Neuronal stem cell (in vitro differentiated cells): Measurements from ENCODE around the gene SET.
"Not testable (repeated sequence)": the region's sequence is repeated elsewhere in the genome, so short reads cannot be mapped to it uniquely, and the experiment has no call there.

ENCODE experiments used
- DNase-seq: peaks from one replicate; pipeline ENCODE4 v3.0.0-alpha.2; 2013; ENCODE audit warnings: low spot score
- H2AFZ ChIP-seq: one replicate; pipeline ENCODE4 v1.6.1; 2013; ENCODE audit warnings: mild to moderate bottlenecking, low read length, inconsistent platforms
- H2AK5ac ChIP-seq: 2 replicates; pipeline ENCODE4 v1.6.1; 2013; ENCODE audit warnings: low read depth, mild to moderate bottlenecking, inconsistent platforms, low read length, moderate library complexity, mixed read lengths
- H2BK120ac ChIP-seq: 2 replicates; pipeline ENCODE4 v1.6.1; 2013; ENCODE audit warnings: low read depth, mild to moderate bottlenecking, inconsistent platforms, low read length, moderate library complexity, mixed read lengths
- H2BK12ac ChIP-seq: one replicate; pipeline ENCODE4 v1.6.1; 2013; ENCODE audit warnings: low read length, inconsistent platforms
- H2BK15ac ChIP-seq: 2 replicates; pipeline ENCODE4 v1.6.1; 2013; ENCODE audit warnings: mild to moderate bottlenecking, low read length, inconsistent platforms, mixed read lengths
- H2BK5ac ChIP-seq: one replicate; pipeline ENCODE4 v1.6.1; 2013; ENCODE audit warnings: inconsistent platforms, mild to moderate bottlenecking, low read length, moderate library complexity
- H3K14ac ChIP-seq: one replicate; pipeline ENCODE4 v1.6.1; 2013; ENCODE audit warnings: low read length, inconsistent platforms
- H3K18ac ChIP-seq: 2 replicates; pipeline ENCODE4 v1.6.1; 2013; ENCODE audit warnings: low read length, inconsistent platforms
- H3K23ac ChIP-seq: 2 replicates; pipeline ENCODE4 v1.6.1; 2013; ENCODE audit warnings: low read depth, mild to moderate bottlenecking, mixed read lengths, low read length, inconsistent platforms; ENCODE audit not compliant: poor library complexity
- H3K27ac ChIP-seq: replicated peaks from 3 replicates; pipeline ENCODE4 v1.5.1; 2013; ENCODE audit warnings: low read length, inconsistent platforms
- H3K27me3 ChIP-seq, 3 experiments: 2 replicates each; pipeline ENCODE4 v1.6.1; 2013; ENCODE audit warnings: low read length in 3 of 3, mild to moderate bottlenecking in 2 of 3, inconsistent platforms in 1 of 3, low read depth in 1 of 3, mixed read lengths in 1 of 3, moderate library complexity in 1 of 3; ENCODE audit not compliant: control insufficient read depth in 3 of 3, insufficient read depth in 3 of 3
- H3K36me3 ChIP-seq, 2 donors: replicated peaks in 1 of 2; 2 replicates each; pipeline ENCODE4 v1.6.1; 2013; ENCODE audit warnings: low read length in 2 of 2; ENCODE audit not compliant: control insufficient read depth in 2 of 2, insufficient read depth in 2 of 2
- H3K4ac ChIP-seq: 2 replicates; pipeline ENCODE4 v1.6.1; 2013; ENCODE audit warnings: inconsistent platforms, mild to moderate bottlenecking, low read length, moderate library complexity
- H3K4me1 ChIP-seq, 2 donors: 1 replicate in 1 of 2; 2 replicates in 1 of 2; pipeline ENCODE4 v1.6.1; 2013; ENCODE audit warnings: low read length in 2 of 2, low read depth in 1 of 2; ENCODE audit not compliant: control insufficient read depth in 2 of 2, insufficient read depth in 1 of 2
- H3K4me2 ChIP-seq: one replicate; pipeline ENCODE4 v1.6.1; 2013; ENCODE audit warnings: mild to moderate bottlenecking, low read length, inconsistent platforms; ENCODE audit not compliant: insufficient read depth, poor library complexity, severe bottlenecking
- H3K4me3 ChIP-seq, 2 donors: 2 replicates each; pipeline ENCODE4 v1.5.1; 2013; ENCODE audit warnings: low read length in 2 of 2, mild to moderate bottlenecking in 2 of 2, inconsistent platforms in 1 of 2, moderate library complexity in 1 of 2
- H3K79me1 ChIP-seq: one replicate; pipeline ENCODE4 v1.6.1; 2013; ENCODE audit warnings: low read depth, mild to moderate bottlenecking, inconsistent platforms, low read length, moderate library complexity
- H3K9ac ChIP-seq: one replicate; pipeline ENCODE4 v1.6.1; 2013; ENCODE audit warnings: mild to moderate bottlenecking, low read depth, low read length, inconsistent platforms; ENCODE audit not compliant: poor library complexity
- H3K9me3 ChIP-seq, 2 donors: replicated peaks in 1 of 2; 2 replicates each; pipeline versions ENCODE3 to v1.6.1; 2013; ENCODE audit warnings: low read length in 2 of 2, mild to moderate bottlenecking in 2 of 2, inconsistent platforms in 1 of 2, low read depth in 1 of 2, mixed read lengths in 1 of 2, moderate library complexity in 1 of 2; ENCODE audit not compliant: control insufficient read depth in 2 of 2, insufficient read depth in 1 of 2
- H4K8ac ChIP-seq: one replicate; pipeline ENCODE4 v1.6.1; 2013; ENCODE audit warnings: low read depth, mild to moderate bottlenecking, inconsistent platforms, low read length, moderate library complexity
- H4K91ac ChIP-seq: one replicate; pipeline ENCODE4 v1.6.1; 2013; ENCODE audit warnings: low read length, low read depth, mild to moderate bottlenecking, inconsistent platforms; ENCODE audit not compliant: poor library complexity
- WGBS, 2 donors: extraction: QIAGEN DNeasy Blood & Tissue Kit; methylation state at CpG; one replicate each; pipeline ENCODE4 v1.1.7; 2013; ENCODE audit warnings: missing lambda C conversion rate in 2 of 2, mixed read lengths in 1 of 2; ENCODE audit not compliant: insufficient read length in 2 of 2, insufficient replicate concordance in 1 of 2; ENCODE audit errors: extremely low coverage in 2 of 2; 5-methylcytosine and 5-hydroxymethylcytosine counted together

SET gene

GRCh38 chr9:128689820-128690683, 1.0 kb downstream of the SET start:
- H2AFZ ChIP-seq = no peak overlapping the region
- H3K4me3 ChIP-seq = peak overlapping the region; percentile 89 to 99
- H2BK15ac ChIP-seq = no peak overlapping the region
- H4K8ac ChIP-seq = peak overlapping the region; percentile 17
- H3K14ac ChIP-seq = peak overlapping the region; percentile 56
- no peak overlapping the region for H3K4ac ChIP-seq
- peak overlapping the region; percentile 71 for H3K4me2 ChIP-seq
- peak overlapping the region; percentile 6 for H3K23ac ChIP-seq
- H3K27ac ChIP-seq = peak overlapping the region; percentile 91
- H3K4me1 ChIP-seq = peaks cover 10 to 23% of the 10 kb centered on the region in 2 donors
- peak overlapping the region; percentile 94 for H3K18ac ChIP-seq
- H4K91ac ChIP-seq = no peak overlapping the region
- H2BK12ac ChIP-seq = no peak overlapping the region
- H2BK5ac ChIP-seq = peak overlapping the region; percentile 69
- H3K9ac ChIP-seq = peak overlapping the region; percentile 94
- H3K27me3 ChIP-seq = no peaks in the 10 kb centered on the region
- H3K36me3 ChIP-seq = peaks cover 13 to 47% of the 10 kb centered on the region in 2 donors
- no CpG with 5 or more reads among the region's 83 CpGs for WGBS, 2 donors
- peak overlapping the region; percentile 98 for H2AK5ac ChIP-seq
- peak overlapping the region; percentile 72 for H2BK120ac ChIP-seq
- DNase-seq = peak; percentile 41
- no peaks in the 10 kb centered on the region for H3K9me3 ChIP-seq
- H3K79me1 ChIP-seq = peaks cover 2% of the 10 kb centered on the region

- peaks cover 7 to 19% of the 10 kb centered on the region in 2 donors for H3K4me1 ChIP-seq
- no peak overlapping the region for H3K14ac ChIP-seq
- H3K23ac ChIP-seq = peak overlapping the region; percentile 6
- no peak overlapping the region for H4K8ac ChIP-seq
- H3K9me3 ChIP-seq = no peaks in the 10 kb centered on the region
- peaks cover 2% of the 10 kb centered on the region for H3K79me1 ChIP-seq
- no peak for DNase-seq
- peak overlapping the region; percentile 89 to 99 for H3K4me3 ChIP-seq
- no peak overlapping the region for H4K91ac ChIP-seq
- H3K18ac ChIP-seq = peak overlapping the region; percentile 94
- H2BK5ac ChIP-seq = peak overlapping the region; percentile 69
- H3K27ac ChIP-seq = peak overlapping the region; percentile 64
- H2BK15ac ChIP-seq = no peak overlapping the region
- H3K36me3 ChIP-seq = peaks cover 13 to 51% of the 10 kb centered on the region in 2 donors
- no peaks in the 10 kb centered on the region for H3K27me3 ChIP-seq
- H2BK120ac ChIP-seq = no peak overlapping the region
- peak overlapping the region; percentile 98 for H2AK5ac ChIP-seq
- H2BK12ac ChIP-seq = no peak overlapping the region
- no peak overlapping the region for H3K4ac ChIP-seq
- peak overlapping the region; percentile 71 for H3K4me2 ChIP-seq
- no peak overlapping the region for H2AFZ ChIP-seq
- H3K9ac ChIP-seq = peak overlapping the region; percentile 94
- WGBS, 2 donors = no CpG with 5 or more reads among the region's 5 CpGs
Observed at GRCh38 chr9:128690684-128691034, 1.6 kb downstream of the SET start.

GRCh38 chr9:128693738-128694137, 4.7 kb downstream of the SET start:
- not testable (repeated sequence) for H3K4ac ChIP-seq

GRCh38 chr9:128694344-128694743, 5.3 kb downstream of the SET start:
- Histone ChIP-seq H2BK5ac (no peak overlapping the region), H3K23ac (no peak overlapping the region)

More at GRCh38 chr9:128693738-128694137, 4.7 kb downstream of the SET start:
- not testable (repeated sequence) for H3K4me2 ChIP-seq, H3K18ac ChIP-seq, H2BK15ac ChIP-seq, DNase-seq, H2AK5ac ChIP-seq, H3K9me3 ChIP-seq, H3K4me1 ChIP-seq, H2BK120ac ChIP-seq, H3K79me1 ChIP-seq, H3K23ac ChIP-seq, H2BK5ac ChIP-seq, H3K27me3 ChIP-seq, H3K9ac ChIP-seq, H2AFZ ChIP-seq, H3K14ac ChIP-seq, H3K27ac ChIP-seq, H3K4me3 ChIP-seq, H4K91ac ChIP-seq, H4K8ac ChIP-seq, H2BK12ac ChIP-seq
- peaks cover 17 to 70% of the 10 kb centered on the region in 2 donors for H3K36me3 ChIP-seq
- 100% methylated on average over 1 of the region's 3 CpGs for WGBS, 2 donors

More at GRCh38 chr9:128694344-128694743, 5.3 kb downstream of the SET start:
- H3K14ac ChIP-seq = no peak overlapping the region
- DNase-seq = no peak
- H3K27ac ChIP-seq = no peak overlapping the region
- H3K4me1 ChIP-seq = peaks cover 0 to 8% of the 10 kb centered on the region in 2 donors
- no peak overlapping the region for H2BK120ac ChIP-seq
- no peak overlapping the region for H3K18ac ChIP-seq
- no peak overlapping the region for H3K4me2 ChIP-seq
- no peak overlapping the region for H3K4me3 ChIP-seq
- H4K91ac ChIP-seq = no peak overlapping the region
- no peak overlapping the region for H4K8ac ChIP-seq
- no peak overlapping the region for H2BK15ac ChIP-seq
- no peak overlapping the region for H3K9ac ChIP-seq
- H2BK12ac ChIP-seq = no peak overlapping the region
- H3K9me3 ChIP-seq = no peaks in the 10 kb centered on the region
- no peaks in the 10 kb centered on the region for H3K79me1 ChIP-seq
- WGBS, 2 donors = no CpG with 5 or more reads among the region's 6 CpGs
- no peak overlapping the region for H2AFZ ChIP-seq
- no peak overlapping the region for H3K4ac ChIP-seq
- H2AK5ac ChIP-seq = no peak overlapping the region
- H3K27me3 ChIP-seq = no peaks in the 10 kb centered on the region
- peaks cover 17 to 71% of the 10 kb centered on the region in 2 donors for H3K36me3 ChIP-seq
